Measurements from ENCODE around the gene BST2.

DNA sequence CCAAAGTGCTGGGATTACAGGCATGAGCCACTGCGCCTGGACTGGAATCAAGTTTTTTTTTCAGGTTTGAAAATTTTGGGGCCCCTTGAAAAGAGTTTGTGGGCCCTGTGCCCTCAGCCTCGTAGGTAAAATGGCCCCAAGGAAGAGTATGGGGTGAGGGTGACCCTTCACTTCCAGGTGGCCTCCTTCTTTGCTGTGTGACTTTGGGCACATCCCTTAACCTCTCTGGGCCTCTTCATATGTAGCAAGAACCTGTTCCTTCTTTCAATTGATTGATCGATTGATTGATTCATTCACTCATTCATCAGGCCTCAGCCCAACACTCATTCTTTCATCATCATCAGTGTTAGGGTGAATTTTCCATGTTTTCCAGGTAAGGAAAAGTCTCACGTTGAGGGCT, 46.4 kb upstream of the BST2 start:
- no peak for TF ChIP-seq POLR2AphosphoS5 (IDR thresholded peaks at IDR 0.05; ENCODE audit: borderline replicate concordance, low read depth, low read length)
- TF ChIP-seq EZH2 (IDR thresholded peaks at IDR 0.05), result no peak
